ENCODE measurements around the gene PAIP2.
"Not testable (repeated sequence)": the region's sequence is repeated elsewhere in the genome, so short reads cannot be mapped to it uniquely, and the experiment has no call there.

The PAIP2 gene

DNA sequence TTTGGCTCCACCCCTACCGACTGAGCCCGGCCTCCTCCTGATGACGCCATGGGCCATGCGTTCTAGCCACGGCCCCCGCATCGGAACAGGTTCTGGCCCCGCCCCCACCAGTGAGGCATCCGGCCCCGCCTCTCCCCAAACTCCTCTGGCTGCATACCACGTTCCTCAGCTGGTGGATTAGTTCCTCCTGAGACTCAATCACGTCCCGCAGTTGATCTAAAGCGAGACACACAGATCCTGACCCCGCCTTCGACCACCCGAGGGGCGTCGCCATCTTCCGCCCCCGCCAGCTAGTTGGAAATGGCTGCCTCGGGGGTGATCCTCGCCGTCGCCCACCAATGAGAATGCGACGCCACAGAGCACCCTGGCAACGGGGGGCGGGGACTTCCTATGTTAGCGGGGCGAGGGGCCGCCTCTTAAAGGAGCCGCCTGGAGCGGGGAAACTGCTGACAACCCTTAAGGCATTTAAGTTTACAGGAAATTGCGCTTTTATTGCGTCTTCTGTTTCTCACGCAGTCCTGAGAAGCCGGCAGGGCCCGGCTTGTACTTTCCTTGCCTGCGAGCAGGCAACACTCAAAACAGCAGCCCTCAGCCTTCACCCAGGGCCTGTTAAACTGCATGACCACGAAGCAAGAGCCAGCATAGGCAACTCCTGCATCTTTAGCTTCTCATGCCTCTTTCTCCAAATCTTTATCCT is 62.3 kb downstream of the PAIP2 start, which contains the start of gene SPATA24:
Gene SPATA24, minus strand, starts transcription at position 303 of the 697 bp plus-strand sequence. Its CDS starts 29 bp downstream, at position 274.
- peaks cover 11% of the 10 kb centered on the region; the same call in 1 of the 2 replicates for H3K4me1 ChIP-seq (ENCODE audit: control insufficient read depth, insufficient read depth, low read length)

GRCh38 chr5:139404484-139404840 is 62.8 kb downstream of the PAIP2 start:
- Histone ChIP-seq H3K4me1 (ENCODE audit: control insufficient read depth, insufficient read depth, low read length) (peaks cover 11% of the 10 kb centered on the region; the same call in 1 of the 2 replicates), H3K36me3 (ENCODE audit: control insufficient read depth, insufficient read depth, low read length) (peaks cover 11% of the 10 kb centered on the region; the same call in 1 of the 2 replicates), H3K27ac (ENCODE audit: low read depth, low read length) (peak overlapping the region; percentile 99), H3K9ac (ENCODE audit: low read depth, low read length) (peak overlapping the region; percentile 28; the same call in 1 of the 2 replicates), H3K27me3 (ENCODE audit: control insufficient read depth, insufficient read depth, low read length) (no peaks in the 10 kb centered on the region), H3K9me3 (ENCODE audit: control insufficient read depth, insufficient read depth, low read length) (no peaks in the 10 kb centered on the region), H3K4me3 (ENCODE audit: low read depth, low read length) (peak overlapping the region; percentile 76)

More for the DNA sequence above, 62.3 kb downstream of the PAIP2 start, which contains the start of gene SPATA24:
- Histone ChIP-seq H3K9ac (ENCODE audit: low read depth, low read length) (peak within 1 kb of the TSS; percentile 83), H3K27ac (ENCODE audit: low read depth, low read length) (peak within 1 kb of the TSS; percentile 99), H3K36me3 (ENCODE audit: control insufficient read depth, insufficient read depth, low read length) (peaks cover 13% of the 10 kb centered on the region; the same call in 1 of the 2 replicates), H3K27me3 (ENCODE audit: control insufficient read depth, insufficient read depth, low read length) (no peaks in the 10 kb centered on the region), H3K9me3 (ENCODE audit: control insufficient read depth, insufficient read depth, low read length) (no peaks in the 10 kb centered on the region), H3K4me3 (ENCODE audit: low read depth, low read length) (peak within 1 kb of the TSS; percentile 76)

DNA sequence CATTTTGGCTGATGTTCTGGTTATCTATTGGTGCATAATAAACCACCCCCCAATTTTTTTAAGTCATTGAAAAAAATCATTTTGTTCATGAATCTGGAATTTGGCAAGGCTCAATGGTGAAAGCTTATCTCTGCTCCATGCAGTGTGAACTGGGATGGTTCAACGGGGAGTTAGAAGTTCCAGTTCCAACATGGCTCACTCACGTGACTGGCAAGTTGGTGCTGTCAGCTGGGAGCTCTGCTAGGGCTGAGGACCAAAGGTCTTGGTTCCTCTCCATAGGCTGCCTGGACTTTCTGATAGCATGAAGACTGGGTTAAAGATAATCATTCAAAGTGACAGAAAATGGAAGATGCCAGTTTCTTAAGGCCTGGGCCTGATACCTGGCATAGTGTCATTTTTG is 65.3 kb downstream of the PAIP2 start:
- no peak overlapping the region for H3K4me3 ChIP-seq (ENCODE audit: low read depth, low read length)
- no peak overlapping the region for H3K9ac ChIP-seq (ENCODE audit: low read depth, low read length)
- H3K4me1 ChIP-seq (ENCODE audit: control insufficient read depth, insufficient read depth, low read length), result peaks cover 11% of the 10 kb centered on the region; the same call in 1 of the 2 replicates

GRCh38 chr5:139407517-139407916 is 65.9 kb downstream of the PAIP2 start:
- no peak overlapping the region for H3K9ac ChIP-seq (ENCODE audit: low read depth, low read length)
- H3K36me3 ChIP-seq (ENCODE audit: control insufficient read depth, insufficient read depth, low read length), result peaks cover under 1% of the 10 kb centered on the region; the same call in 1 of the 2 replicates
- H3K27ac ChIP-seq (ENCODE audit: low read depth, low read length), result no peak overlapping the region
- H3K27me3 ChIP-seq (ENCODE audit: control insufficient read depth, insufficient read depth, low read length), result no peaks in the 10 kb centered on the region
- H3K4me3 ChIP-seq (ENCODE audit: low read depth, low read length), result no peak overlapping the region
- H3K9me3 ChIP-seq (ENCODE audit: control insufficient read depth, insufficient read depth, low read length), result no peaks in the 10 kb centered on the region
- peaks cover 11% of the 10 kb centered on the region; the same call in 1 of the 2 replicates for H3K4me1 ChIP-seq (ENCODE audit: control insufficient read depth, insufficient read depth, low read length)

More for the DNA sequence above, 65.3 kb downstream of the PAIP2 start:
- no peaks in the 10 kb centered on the region; the same call in 1 of the 2 replicates for H3K36me3 ChIP-seq (ENCODE audit: control insufficient read depth, insufficient read depth, low read length)
- H3K27ac ChIP-seq (ENCODE audit: low read depth, low read length), result no peak overlapping the region
- no peaks in the 10 kb centered on the region for H3K27me3 ChIP-seq (ENCODE audit: control insufficient read depth, insufficient read depth, low read length)
- H3K9me3 ChIP-seq (ENCODE audit: control insufficient read depth, insufficient read depth, low read length), result no peaks in the 10 kb centered on the region

- no peak overlapping the region for H3K4me3 ChIP-seq (ENCODE audit: low read depth, low read length)
- no peaks in the 10 kb centered on the region for H3K9me3 ChIP-seq (ENCODE audit: control insufficient read depth, insufficient read depth, low read length)
- no peak overlapping the region for H3K27ac ChIP-seq (ENCODE audit: low read depth, low read length)
These were observed 66.5 kb downstream of the PAIP2 start for GRCh38 chr5:139408191-139408590.

GRCh38 chr5:139409116-139409515 is 67.5 kb downstream of the PAIP2 start:
- not testable (repeated sequence) for H3K9me3 ChIP-seq (ENCODE audit: control insufficient read depth, insufficient read depth, low read length); H3K36me3 ChIP-seq (ENCODE audit: control insufficient read depth, insufficient read depth, low read length); H3K4me3 ChIP-seq (ENCODE audit: low read depth, low read length); H3K27me3 ChIP-seq (ENCODE audit: control insufficient read depth, insufficient read depth, low read length); H3K4me1 ChIP-seq (ENCODE audit: control insufficient read depth, insufficient read depth, low read length); H3K9ac ChIP-seq (ENCODE audit: low read depth, low read length); H3K27ac ChIP-seq (ENCODE audit: low read depth, low read length)

More at GRCh38 chr5:139408191-139408590, 66.5 kb downstream of the PAIP2 start:
- H3K9ac ChIP-seq (ENCODE audit: low read depth, low read length), result no peak overlapping the region
- peaks cover 2% of the 10 kb centered on the region for H3K36me3 ChIP-seq (ENCODE audit: control insufficient read depth, insufficient read depth, low read length)
- H3K4me1 ChIP-seq (ENCODE audit: control insufficient read depth, insufficient read depth, low read length), result peaks cover 9% of the 10 kb centered on the region; the same call in 1 of the 2 replicates
- H3K27me3 ChIP-seq (ENCODE audit: control insufficient read depth, insufficient read depth, low read length), result no peaks in the 10 kb centered on the region

GRCh38 chr5:139410121-139410992 is 68.7 kb downstream of the PAIP2 start:
- no peak overlapping the region for H3K4me3 ChIP-seq (ENCODE audit: low read depth, low read length)
- H3K36me3 ChIP-seq (ENCODE audit: control insufficient read depth, insufficient read depth, low read length), result peaks cover 16% of the 10 kb centered on the region
- no peaks in the 10 kb centered on the region for H3K9me3 ChIP-seq (ENCODE audit: control insufficient read depth, insufficient read depth, low read length)
- H3K27ac ChIP-seq (ENCODE audit: low read depth, low read length), result no peak overlapping the region
- H3K4me1 ChIP-seq (ENCODE audit: control insufficient read depth, insufficient read depth, low read length), result no peaks in the 10 kb centered on the region
- no peak overlapping the region for H3K9ac ChIP-seq (ENCODE audit: low read depth, low read length)
- no peaks in the 10 kb centered on the region for H3K27me3 ChIP-seq (ENCODE audit: control insufficient read depth, insufficient read depth, low read length)

DNA sequence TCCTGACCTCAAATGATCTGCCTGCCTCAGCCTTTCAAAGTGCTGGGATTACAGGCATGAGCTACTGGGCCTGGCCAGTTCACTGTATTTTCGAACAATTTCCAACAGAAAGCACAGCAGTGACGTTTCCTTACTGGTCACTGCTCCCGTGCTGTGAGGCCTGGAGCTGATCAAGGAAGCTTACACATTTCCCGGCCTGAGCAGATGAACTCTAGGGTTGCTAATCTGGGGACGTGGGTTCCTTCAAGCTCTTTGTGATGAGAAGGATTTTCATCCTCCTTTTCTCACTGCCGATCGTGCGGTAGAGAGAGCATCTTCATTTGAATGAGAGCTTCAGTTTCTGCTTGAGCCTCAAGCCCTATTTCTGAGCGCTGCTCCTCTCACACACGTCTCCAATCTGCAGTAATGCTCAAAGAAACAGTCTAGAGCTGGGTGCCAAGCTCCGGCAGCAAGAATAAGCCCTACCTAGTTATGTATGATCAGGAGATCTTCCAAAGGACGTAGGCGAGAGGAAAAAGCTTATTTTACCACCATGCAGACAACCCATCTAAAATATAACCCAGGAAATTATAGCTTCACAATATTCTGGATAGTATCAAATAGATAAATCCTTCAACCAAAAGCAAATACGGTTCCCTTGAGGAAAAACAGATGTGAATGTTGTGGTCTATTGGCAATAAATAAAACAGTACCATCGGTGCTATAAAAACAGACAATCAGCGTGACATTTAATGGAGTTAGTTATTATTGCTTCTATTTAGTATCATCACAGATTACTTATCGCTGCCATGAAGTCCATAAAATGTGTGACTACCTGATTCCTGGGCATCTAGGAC is 69.6 kb downstream of the PAIP2 start:
- Histone ChIP-seq H3K36me3 (ENCODE audit: control insufficient read depth, insufficient read depth, low read length) (peaks cover 17% of the 10 kb centered on the region), H3K27me3 (ENCODE audit: control insufficient read depth, insufficient read depth, low read length) (no peaks in the 10 kb centered on the region), H3K9ac (ENCODE audit: low read depth, low read length) (no peak overlapping the region), H3K9me3 (ENCODE audit: control insufficient read depth, insufficient read depth, low read length) (no peaks in the 10 kb centered on the region), H3K4me1 (ENCODE audit: control insufficient read depth, insufficient read depth, low read length) (no peaks in the 10 kb centered on the region), H3K27ac (ENCODE audit: low read depth, low read length) (no peak overlapping the region), H3K4me3 (ENCODE audit: low read depth, low read length) (no peak overlapping the region)

GRCh38 chr5:139413153-139413552 is 71.5 kb downstream of the PAIP2 start:
- Histone ChIP-seq H3K27me3 (ENCODE audit: control insufficient read depth, insufficient read depth, low read length) (no peaks in the 10 kb centered on the region), H3K9me3 (ENCODE audit: control insufficient read depth, insufficient read depth, low read length) (no peaks in the 10 kb centered on the region), H3K36me3 (ENCODE audit: control insufficient read depth, insufficient read depth, low read length) (peaks cover 29% of the 10 kb centered on the region), H3K4me3 (ENCODE audit: low read depth, low read length) (no peak overlapping the region), H3K27ac (ENCODE audit: low read depth, low read length) (no peak overlapping the region), H3K9ac (ENCODE audit: low read depth, low read length) (no peak overlapping the region), H3K4me1 (ENCODE audit: control insufficient read depth, insufficient read depth, low read length) (no peaks in the 10 kb centered on the region)

DNA sequence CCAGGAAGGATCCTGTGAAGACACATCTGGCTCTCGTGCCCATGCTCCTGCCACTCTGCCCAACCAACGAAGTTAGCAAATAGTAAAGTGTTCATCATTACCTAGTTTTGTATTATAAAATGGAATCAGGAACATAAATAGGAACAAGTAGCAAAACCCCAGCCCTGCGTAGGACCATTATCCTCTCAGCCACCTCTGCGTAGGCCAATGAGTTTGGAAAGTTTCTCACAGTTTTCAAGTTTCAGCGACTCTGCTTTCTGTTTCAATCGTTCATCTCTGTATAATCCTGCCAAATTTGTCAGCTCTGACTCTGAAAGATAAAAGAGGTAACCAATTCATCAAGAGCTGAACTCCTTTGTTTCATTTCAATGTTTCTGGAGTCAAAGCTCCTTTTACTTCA is 72.3 kb downstream of the PAIP2 start:
- no peak overlapping the region for H3K4me3 ChIP-seq (ENCODE audit: low read depth, low read length)
- no peaks in the 10 kb centered on the region for H3K4me1 ChIP-seq (ENCODE audit: control insufficient read depth, insufficient read depth, low read length)
- no peak overlapping the region for H3K9ac ChIP-seq (ENCODE audit: low read depth, low read length)
- H3K27me3 ChIP-seq (ENCODE audit: control insufficient read depth, insufficient read depth, low read length), result no peaks in the 10 kb centered on the region
- H3K36me3 ChIP-seq (ENCODE audit: control insufficient read depth, insufficient read depth, low read length), result peaks cover 37% of the 10 kb centered on the region
- H3K9me3 ChIP-seq (ENCODE audit: control insufficient read depth, insufficient read depth, low read length), result no peaks in the 10 kb centered on the region
- H3K27ac ChIP-seq (ENCODE audit: low read depth, low read length), result no peak overlapping the region

All from HUES48 (cell line).